HL-60 (cell line): ENCODE results near the gene GMPPA.

ENCODE experiments used
- POLR2AphosphoS5 ChIP-seq: IDR thresholded peaks from 2 replicates; pipeline ENCODE4 v1.6.1; 2012; ENCODE audit warnings: low read depth
- REST ChIP-seq: IDR thresholded peaks from 2 replicates; pipeline ENCODE4 v1.6.1; 2012; ENCODE audit warnings: low read depth; ENCODE audit not compliant: insufficient replicate concordance
- TF ChIP-seq, protein P1 (sequence below): IDR thresholded peaks from one replicate; pipeline ENCODE4 v1.5.1; 2011; ENCODE audit warnings: low read length, control low read depth, inconsistent platforms; ENCODE audit not compliant: insufficient read depth

DNA sequence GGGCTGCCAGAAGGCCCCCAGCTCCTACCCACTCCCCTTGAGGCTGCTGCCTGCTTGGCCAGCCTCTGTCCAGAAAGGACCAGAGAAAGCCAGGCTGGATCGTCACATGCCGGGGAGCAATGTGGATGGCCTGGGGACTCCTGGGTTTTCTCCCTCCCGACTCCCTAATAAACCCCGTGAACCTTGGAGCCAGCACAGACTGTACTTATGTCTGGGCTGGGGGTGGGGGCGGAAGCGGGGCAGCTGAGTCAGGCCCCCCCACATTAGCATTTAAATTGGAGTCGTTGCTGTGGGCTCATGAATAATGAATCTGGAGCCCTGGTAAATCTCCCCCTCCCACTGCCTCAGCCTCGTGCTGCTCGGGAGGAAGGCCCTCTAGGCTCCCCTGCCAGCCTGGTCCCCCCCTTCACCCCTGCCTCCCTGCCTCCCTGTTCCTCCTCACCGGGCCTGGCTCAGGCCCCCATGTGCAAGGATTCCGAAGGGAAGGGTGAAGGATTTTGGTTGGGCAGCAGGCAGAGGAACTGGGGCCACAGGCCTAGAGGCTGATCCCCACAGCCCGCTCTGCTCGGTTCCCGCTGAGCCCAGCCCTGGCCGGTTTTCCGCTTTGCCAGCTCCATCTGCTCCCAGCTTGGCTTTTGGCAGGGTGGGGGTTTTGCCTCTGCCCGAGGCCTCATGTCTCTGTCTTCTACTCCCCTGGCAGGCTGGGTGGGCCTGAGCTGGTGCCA, 8.3 kb downstream of the GMPPA start:
- TF ChIP-seq REST (no peak), POLR2AphosphoS5 (no peak)
- TF ChIP-seq, protein P1, sequence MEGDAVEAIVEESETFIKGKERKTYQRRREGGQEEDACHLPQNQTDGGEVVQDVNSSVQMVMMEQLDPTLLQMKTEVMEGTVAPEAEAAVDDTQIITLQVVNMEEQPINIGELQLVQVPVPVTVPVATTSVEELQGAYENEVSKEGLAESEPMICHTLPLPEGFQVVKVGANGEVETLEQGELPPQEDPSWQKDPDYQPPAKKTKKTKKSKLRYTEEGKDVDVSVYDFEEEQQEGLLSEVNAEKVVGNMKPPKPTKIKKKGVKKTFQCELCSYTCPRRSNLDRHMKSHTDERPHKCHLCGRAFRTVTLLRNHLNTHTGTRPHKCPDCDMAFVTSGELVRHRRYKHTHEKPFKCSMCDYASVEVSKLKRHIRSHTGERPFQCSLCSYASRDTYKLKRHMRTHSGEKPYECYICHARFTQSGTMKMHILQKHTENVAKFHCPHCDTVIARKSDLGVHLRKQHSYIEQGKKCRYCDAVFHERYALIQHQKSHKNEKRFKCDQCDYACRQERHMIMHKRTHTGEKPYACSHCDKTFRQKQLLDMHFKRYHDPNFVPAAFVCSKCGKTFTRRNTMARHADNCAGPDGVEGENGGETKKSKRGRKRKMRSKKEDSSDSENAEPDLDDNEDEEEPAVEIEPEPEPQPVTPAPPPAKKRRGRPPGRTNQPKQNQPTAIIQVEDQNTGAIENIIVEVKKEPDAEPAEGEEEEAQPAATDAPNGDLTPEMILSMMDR, result no peak
